ENCODE data around the gene CAMK2N1. TPM values are rescaled to one million over a fixed set of nuclear protein-coding genes. Genes with fewer than 3 reads are reported as not detected.

CAMK2N1 gene
- total and polyA plus RNA-seq, 2 experiments from 2014 or later, result 38.5 to 45.5 TPM

DNA sequence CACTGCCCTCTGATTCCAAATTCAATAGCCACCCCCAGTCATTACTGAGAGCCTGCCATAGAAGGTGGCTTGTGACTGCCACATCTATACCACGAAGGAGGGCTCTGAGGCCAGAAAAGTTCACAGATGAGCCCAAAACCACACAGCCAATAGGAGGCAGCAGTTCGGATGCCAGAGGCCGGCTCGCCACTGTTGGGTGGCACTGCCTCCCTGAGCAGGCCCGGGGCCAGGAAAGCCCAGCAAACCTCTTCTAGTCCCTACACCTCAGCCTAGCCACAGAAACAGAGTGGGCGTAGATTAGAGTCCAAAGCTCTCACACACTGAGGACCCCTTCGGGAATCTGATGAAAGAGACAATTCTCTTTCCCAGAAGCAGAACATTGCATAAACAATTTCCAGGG lies 5.9 kb upstream of the CAMK2N1 start:
- Histone ChIP-seq H3K4me2 (no peak overlapping the region), H3K79me2 (no peaks in the 10 kb centered on the region), H3K27ac (no peak overlapping the region), H3K9me3 (ENCODE audit: low read depth) (no peaks in the 10 kb centered on the region), H3K9me2 (replicated peaks; ENCODE audit: insufficient read depth) (no peaks in the 10 kb centered on the region), H3K4me3 (no peak overlapping the region), H3K4me1 (ENCODE audit: insufficient read depth) (no peaks in the 10 kb centered on the region), H4K20me1 (ENCODE audit: insufficient read depth, poor library complexity, severe bottlenecking) (no peaks in the 10 kb centered on the region), H3K27me3 (no peaks in the 10 kb centered on the region), H3K36me3 (replicated peaks; ENCODE audit: insufficient read depth, low read depth) (no peaks in the 10 kb centered on the region), H2AFZ (no peak overlapping the region)
- TF ChIP-seq EZH2 (IDR thresholded peaks at IDR 0.05; ENCODE audit: borderline replicate concordance) (no peak), EZH2phosphoT487 (IDR thresholded peaks at IDR 0.05; ENCODE audit: low read depth, severe bottlenecking, unreplicated experiment) (no peak), CTCF (IDR thresholded peaks at IDR 0.05; ENCODE audit: poor library complexity) (no peak)
- no peak for DNase-seq (ENCODE audit: low spot score)
- 80% methylated on average over 7 of the region's 7 CpGs for WGBS (ENCODE audit: low lambda C conversion rate, missing lambda C conversion rate)

GRCh38 chr1:20491178-20491577 lies 5.2 kb upstream of the CAMK2N1 start:
- DNase-seq (ENCODE audit: low spot score), result no peak
- Histone ChIP-seq H4K20me1 (ENCODE audit: insufficient read depth, poor library complexity, severe bottlenecking) (no peaks in the 10 kb centered on the region), H3K27ac (no peak overlapping the region), H3K27me3 (no peaks in the 10 kb centered on the region), H3K4me3 (no peak overlapping the region), H2AFZ (no peak overlapping the region), H3K79me2 (no peaks in the 10 kb centered on the region), H3K4me2 (no peak overlapping the region), H3K9me3 (ENCODE audit: low read depth) (no peaks in the 10 kb centered on the region), H3K9me2 (replicated peaks; ENCODE audit: insufficient read depth) (no peaks in the 10 kb centered on the region), H3K36me3 (replicated peaks; ENCODE audit: insufficient read depth, low read depth) (no peaks in the 10 kb centered on the region), H3K4me1 (ENCODE audit: insufficient read depth) (no peaks in the 10 kb centered on the region)
- TF ChIP-seq EZH2phosphoT487 (IDR thresholded peaks at IDR 0.05; ENCODE audit: low read depth, severe bottlenecking, unreplicated experiment) (no peak), EZH2 (IDR thresholded peaks at IDR 0.05; ENCODE audit: borderline replicate concordance) (no peak), CTCF (IDR thresholded peaks at IDR 0.05; ENCODE audit: poor library complexity) (no peak)
- WGBS (ENCODE audit: low lambda C conversion rate, missing lambda C conversion rate), result 77% methylated on average over 6 of the region's 6 CpGs

DNA sequence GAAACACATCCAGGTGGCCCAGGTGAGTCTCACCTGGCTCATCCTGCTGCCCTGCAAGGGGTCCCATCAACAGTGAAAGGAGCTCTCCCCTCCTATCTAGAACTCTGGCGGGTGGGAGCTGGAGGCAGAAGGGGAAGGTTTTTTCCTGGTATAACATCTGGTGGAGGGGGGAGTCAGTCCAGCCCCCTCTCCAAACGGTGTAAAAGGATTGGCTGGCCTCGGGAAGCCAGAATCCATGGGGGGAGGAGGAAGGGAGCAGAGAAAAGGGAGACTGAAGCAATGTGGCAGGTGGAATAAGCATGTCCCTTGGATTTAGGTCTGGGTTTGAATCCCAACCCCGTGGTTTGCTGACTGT lies 1.2 kb upstream of the CAMK2N1 start:
- Histone ChIP-seq H3K4me3 (no peak overlapping the region), H3K4me2 (peak overlapping the region; percentile 100)

More for the DNA sequence above, 1.2 kb upstream of the CAMK2N1 start:
- peaks cover 14% of the 10 kb centered on the region for H4K20me1 ChIP-seq (ENCODE audit: insufficient read depth, poor library complexity, severe bottlenecking)
- DNase-seq (ENCODE audit: low spot score), result no peak
- peak overlapping the region; percentile 100 for H3K27ac ChIP-seq
- H2AFZ ChIP-seq, result no peak overlapping the region
- peaks cover 28% of the 10 kb centered on the region for H3K79me2 ChIP-seq
- no peaks in the 10 kb centered on the region for H3K9me3 ChIP-seq (ENCODE audit: low read depth)
- peaks cover 14% of the 10 kb centered on the region for H3K4me1 ChIP-seq (ENCODE audit: insufficient read depth)
- TF ChIP-seq EZH2 (IDR thresholded peaks at IDR 0.05; ENCODE audit: borderline replicate concordance) (no peak), EZH2phosphoT487 (IDR thresholded peaks at IDR 0.05; ENCODE audit: low read depth, severe bottlenecking, unreplicated experiment) (no peak), CTCF (IDR thresholded peaks at IDR 0.05; ENCODE audit: poor library complexity) (no peak)
- no peaks in the 10 kb centered on the region for H3K36me3 ChIP-seq (replicated peaks; ENCODE audit: insufficient read depth, low read depth)
- H3K9me2 ChIP-seq (replicated peaks; ENCODE audit: insufficient read depth), result no peaks in the 10 kb centered on the region
- WGBS (ENCODE audit: low lambda C conversion rate, missing lambda C conversion rate), result 18% methylated on average over 4 of the region's 4 CpGs
- H3K27me3 ChIP-seq, result no peaks in the 10 kb centered on the region
